ENCODE results near the gene RPTOR. TPM values are rescaled to one million over a fixed set of nuclear protein-coding genes. Genes with fewer than 3 reads are reported as not detected.
"Not testable (repeated sequence)": the region's sequence is repeated elsewhere in the genome, so short reads cannot be mapped to it uniquely, and the experiment has no call there.

Gene RPTOR
- total and polyA plus RNA-seq, 2 experiments from 2014 or later, result 13.2 to 37.9 TPM

- Histone ChIP-seq H3K27me3 (no peaks in the 10 kb centered on the region), H3K4me3 (no peak overlapping the region), H3K4me1 (ENCODE audit: low read depth) (no peaks in the 10 kb centered on the region), H3K27ac (no peak overlapping the region), H3K9me3 (ENCODE audit: low read depth) (no peaks in the 10 kb centered on the region), H3K36me3 (no peaks in the 10 kb centered on the region)
- DNase-seq (ENCODE audit: low read depth in 1 of 2, low spot score in 1 of 2), result no peak
- TF ChIP-seq CTCF (IDR thresholded peaks at IDR 0.05; ENCODE audit: low read depth, low read length), result no peak
Observed at GRCh38 chr17:80812362-80813088, 267.9 kb downstream of the RPTOR start.

- no peak for DNase-seq (ENCODE audit: low read depth in 1 of 2, low spot score in 1 of 2)
- H3K36me3 ChIP-seq, result no peaks in the 10 kb centered on the region
- H3K27me3 ChIP-seq, result no peaks in the 10 kb centered on the region
- H3K27ac ChIP-seq, result no peak overlapping the region
- no peak for TF ChIP-seq CTCF (IDR thresholded peaks at IDR 0.05; ENCODE audit: low read depth, low read length)
- H3K9me3 ChIP-seq (ENCODE audit: low read depth), result no peaks in the 10 kb centered on the region
- no peak overlapping the region for H3K4me3 ChIP-seq
- H3K4me1 ChIP-seq (ENCODE audit: low read depth), result no peaks in the 10 kb centered on the region
Observed at GRCh38 chr17:80813318-80813717, 268.7 kb downstream of the RPTOR start.

- Histone ChIP-seq H3K27me3 (no peaks in the 10 kb centered on the region), H3K4me3 (no peak overlapping the region), H3K9me3 (ENCODE audit: low read depth) (no peaks in the 10 kb centered on the region), H3K36me3 (no peaks in the 10 kb centered on the region), H3K4me1 (ENCODE audit: low read depth) (no peaks in the 10 kb centered on the region), H3K27ac (no peak overlapping the region)
- DNase-seq (ENCODE audit: low read depth in 1 of 2, low spot score in 1 of 2), result no peak
- no peak for TF ChIP-seq CTCF (IDR thresholded peaks at IDR 0.05; ENCODE audit: low read depth, low read length)
Observed at GRCh38 chr17:80814491-80814890, 269.9 kb downstream of the RPTOR start.

GRCh38 chr17:80815151-80815681 is 270.6 kb downstream of the RPTOR start:
- TF ChIP-seq CTCF (IDR thresholded peaks at IDR 0.05; ENCODE audit: low read depth, low read length), result no peak
- no peaks in the 10 kb centered on the region for H3K4me1 ChIP-seq (ENCODE audit: low read depth)
- no peaks in the 10 kb centered on the region for H3K9me3 ChIP-seq (ENCODE audit: low read depth)
- DNase-seq (ENCODE audit: low read depth in 1 of 2, low spot score in 1 of 2), result no peak
- no peak overlapping the region for H3K4me3 ChIP-seq
- no peaks in the 10 kb centered on the region for H3K27me3 ChIP-seq
- H3K27ac ChIP-seq, result no peak overlapping the region
- no peaks in the 10 kb centered on the region for H3K36me3 ChIP-seq

GRCh38 chr17:80815718-80816117 is 271.1 kb downstream of the RPTOR start:
- H3K27ac ChIP-seq; DNase-seq (ENCODE audit: low read depth in 1 of 2, low spot score in 1 of 2); H3K27me3 ChIP-seq; H3K36me3 ChIP-seq; H3K9me3 ChIP-seq (ENCODE audit: low read depth); H3K4me3 ChIP-seq; H3K4me1 ChIP-seq (ENCODE audit: low read depth): not testable (repeated sequence)

GRCh38 chr17:80816241-80817103 is 271.8 kb downstream of the RPTOR start:
- no peak for DNase-seq (ENCODE audit: low read depth in 1 of 2, low spot score in 1 of 2)
- H3K27me3 ChIP-seq, result no peaks in the 10 kb centered on the region
- no peak overlapping the region for H3K27ac ChIP-seq
- TF ChIP-seq CTCF (IDR thresholded peaks at IDR 0.05; ENCODE audit: low read depth, low read length), result no peak
- H3K4me1 ChIP-seq (ENCODE audit: low read depth), result no peaks in the 10 kb centered on the region
- H3K9me3 ChIP-seq (ENCODE audit: low read depth), result no peaks in the 10 kb centered on the region
- no peak overlapping the region for H3K4me3 ChIP-seq
- no peaks in the 10 kb centered on the region for H3K36me3 ChIP-seq

Measured in cardiac muscle cell (in vitro differentiated cells and primary cell).